ENCODE measurements around the gene SLC35A3. TPM values are rescaled to one million over a fixed set of nuclear protein-coding genes. Genes with fewer than 3 reads are reported as not detected.
"Not testable (repeated sequence)": the region's sequence is repeated elsewhere in the genome, so short reads cannot be mapped to it uniquely, and the experiment has no call there.

Gene SLC35A3
- total and polyA plus RNA-seq, 10 of the 15 experiments (the other 5 are each of a cell fraction or from before 2014, with no cell fraction given), result 3.6 to 24.3 (median 15.4) TPM

- TF ChIP-seq, protein P1, sequence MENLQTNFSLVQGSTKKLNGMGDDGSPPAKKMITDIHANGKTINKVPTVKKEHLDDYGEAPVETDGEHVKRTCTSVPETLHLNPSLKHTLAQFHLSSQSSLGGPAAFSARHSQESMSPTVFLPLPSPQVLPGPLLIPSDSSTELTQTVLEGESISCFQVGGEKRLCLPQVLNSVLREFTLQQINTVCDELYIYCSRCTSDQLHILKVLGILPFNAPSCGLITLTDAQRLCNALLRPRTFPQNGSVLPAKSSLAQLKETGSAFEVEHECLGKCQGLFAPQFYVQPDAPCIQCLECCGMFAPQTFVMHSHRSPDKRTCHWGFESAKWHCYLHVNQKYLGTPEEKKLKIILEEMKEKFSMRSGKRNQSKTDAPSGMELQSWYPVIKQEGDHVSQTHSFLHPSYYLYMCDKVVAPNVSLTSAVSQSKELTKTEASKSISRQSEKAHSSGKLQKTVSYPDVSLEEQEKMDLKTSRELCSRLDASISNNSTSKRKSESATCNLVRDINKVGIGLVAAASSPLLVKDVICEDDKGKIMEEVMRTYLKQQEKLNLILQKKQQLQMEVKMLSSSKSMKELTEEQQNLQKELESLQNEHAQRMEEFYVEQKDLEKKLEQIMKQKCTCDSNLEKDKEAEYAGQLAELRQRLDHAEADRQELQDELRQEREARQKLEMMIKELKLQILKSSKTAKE (IDR thresholded peaks at IDR 0.05; ENCODE audit: low read depth, poor library complexity, severe bottlenecking), result no peak
- TF ChIP-seq RAD51 (IDR thresholded peaks at IDR 0.05) (no peak), TBL1XR1 (IDR thresholded peaks at IDR 0.05; ENCODE audit: low read depth, low read length) (no peak), SP1 (IDR thresholded peaks at IDR 0.05; ENCODE audit: low read depth, low read length) (no peak), TAF1 (IDR thresholded peaks at IDR 0.05; ENCODE audit: borderline replicate concordance, low read depth, low read length) (no peak), MTA3 (IDR thresholded peaks at IDR 0.05; ENCODE audit: borderline replicate concordance, low read length) (no peak)
Observed at GRCh38 chr1:99970713-99971255, 988 bp downstream of the SLC35A3 start (continued).

GRCh38 chr1:99972066-99972465 lies 2.3 kb downstream of the SLC35A3 start:
- SMC1A ChIA-PET (ENCODE audit: uncharacterized antibody, unreplicated experiment), result interaction anchor here (1.0 to 1.6 kb wide), 5 partner anchors 16 to 98 kb away, joined by 3 to 5 read pairs (median 3); a partner anchor contains a TSS

More at GRCh38 chr1:99972066-99972465, 2.3 kb downstream of the SLC35A3 start:
- H4K20me1 ChIP-seq (ENCODE audit: control insufficient read depth, insufficient read depth); H3K9me3 ChIP-seq (replicated peaks; ENCODE audit: control insufficient read depth, insufficient read depth, low read length); in situ Hi-C loops (cut with MboI); H3K36me3 ChIP-seq (ENCODE audit: control insufficient read depth in 2 of 2, insufficient read depth in 2 of 2, low read length in 1 of 2); H3K4me3 ChIP-seq; H3K4me1 ChIP-seq (ENCODE audit: control insufficient read depth, insufficient read depth, low read length); H2AFZ ChIP-seq (ENCODE audit: control insufficient read depth, low read depth, low read length); H3K27me3 ChIP-seq (replicated peaks in 1 of 2; ENCODE audit: control insufficient read depth in 2 of 2, insufficient read depth in 2 of 2, low read length in 1 of 2); FAIRE-seq; ATAC-seq; DNase-seq (ENCODE audit: low read depth, low spot score); BruUV-seq (replicated peaks); H3K9ac ChIP-seq (ENCODE audit: control insufficient read depth, insufficient read depth, low read length); H3K27ac ChIP-seq (ENCODE audit: control insufficient read depth, insufficient read depth): not testable (repeated sequence)
- ChIA-PET CTCF (interaction anchor here (0.6 to 1.1 kb wide), 2 partner anchors 57 to 265 kb away, joined by 3 to 4 read pairs; no protein-coding TSS in a partner anchor), RAD21 (ENCODE audit: unreplicated experiment) (interaction anchor here (1.2 to 1.4 kb wide), 2 partner anchors 10 to 392 kb away, joined by 3 to 5 read pairs; no protein-coding TSS in a partner anchor), POLR2A (interaction anchor here (0.7 kb wide), 2 partner anchors 31 to 1081 kb away, joined by 3 to 6 read pairs; no protein-coding TSS in a partner anchor)
- 97% methylated on average over 5 of the region's 7 CpGs for WGBS (ENCODE audit: insufficient coverage, insufficient replicate concordance, low lambda C conversion rate, missing lambda C conversion rate)
- peak overlapping the region; percentile 38; the same call in 1 of the 2 replicates for H3K4me2 ChIP-seq (ENCODE audit: control insufficient read depth, insufficient read depth)
- H3K79me2 ChIP-seq (ENCODE audit: control insufficient read depth, insufficient read depth, low read length), result peaks cover 30% of the 10 kb centered on the region
- intact Hi-C loops (cut with micrococcal nuclease; ENCODE audit: unreplicated experiment), result loop anchor here (2.0 to 5.0 kb wide), 2 partner anchors 65 to 105 kb away; a partner anchor contains a TSS
